CD14-positive monocyte (primary cell): Measurements from ENCODE around the gene NFATC1. TPM values are rescaled to one million over a fixed set of nuclear protein-coding genes. Genes with fewer than 3 reads are reported as not detected.

Source experiments
- DNase-seq, 3 donors: peaks; one replicate each; pipeline ENCODE4 v3.0.0-alpha.2; 2011 to 2022
- H2AFZ ChIP-seq: 2 replicates; pipeline ENCODE4 v1.6.0; 2012; ENCODE audit warnings: mild to moderate bottlenecking, low read depth, low read length, inconsistent platforms; ENCODE audit not compliant: insufficient read depth, poor library complexity, severe bottlenecking
- H3K27ac ChIP-seq, 2 donors: 1 replicate in 1 of 2; 2 replicates in 1 of 2; pipeline ENCODE4 v1.5.1; 2012 to 2013; ENCODE audit warnings: low read length in 2 of 2, control low read depth in 1 of 2, inconsistent platforms in 1 of 2, low read depth in 1 of 2, mild to moderate bottlenecking in 1 of 2
- H3K27me3 ChIP-seq, 2 donors: one replicate each; pipeline versions ENCODE4 v1.6.0 to v1.6.1; 2011 to 2013; ENCODE audit warnings: low read length in 2 of 2; ENCODE audit not compliant: control insufficient read depth in 2 of 2, insufficient read depth in 2 of 2
- H3K36me3 ChIP-seq, 2 donors: replicated peaks in 1 of 2; 1 replicate in 1 of 2; 2 replicates in 1 of 2; pipeline versions ENCODE4 v1.5.1 to v1.6.1; 2012 to 2013; ENCODE audit warnings: low read length in 2 of 2, control low read depth in 1 of 2, inconsistent platforms in 1 of 2, mild to moderate bottlenecking in 1 of 2; ENCODE audit not compliant: insufficient read depth in 2 of 2, control insufficient read depth in 1 of 2
- H3K4me1 ChIP-seq, 2 donors: 1 replicate in 1 of 2; 2 replicates in 1 of 2; pipeline versions ENCODE4 v1.5.1 to v1.6.1; 2012 to 2013; ENCODE audit warnings: low read length in 2 of 2, control low read depth in 1 of 2, inconsistent platforms in 1 of 2, mild to moderate bottlenecking in 1 of 2, moderate library complexity in 1 of 2; ENCODE audit not compliant: insufficient read depth in 2 of 2, control insufficient read depth in 1 of 2
- H3K4me2 ChIP-seq: replicated peaks from 2 replicates; pipeline ENCODE3; 2012; ENCODE audit warnings: low read length, moderate library complexity, mild to moderate bottlenecking; ENCODE audit not compliant: poor library complexity, severe bottlenecking; ENCODE audit errors: extremely low read depth
- H3K4me3 ChIP-seq, 3 experiments: fragments of 200-600 bp in 1 of 3; sonication (generic) in 1 of 3; replicated peaks in 1 of 3; 1 replicate in 2 of 3; 2 replicates in 1 of 3; pipeline ENCODE4 v1.5.1; 2011 to 2013; ENCODE audit warnings: low read length in 3 of 3, mild to moderate bottlenecking in 3 of 3, control low read depth in 2 of 3, low read depth in 2 of 3, inconsistent platforms in 1 of 3, moderate library complexity in 1 of 3
- H3K79me2 ChIP-seq: 2 replicates; pipeline ENCODE4 v1.6.0; 2012; ENCODE audit warnings: mild to moderate bottlenecking, control low read depth, inconsistent platforms, low read length, moderate library complexity; ENCODE audit not compliant: insufficient read depth
- H3K9ac ChIP-seq: 2 replicates; pipeline ENCODE4 v1.6.0; 2017; ENCODE audit warnings: low read length, mild to moderate bottlenecking; ENCODE audit not compliant: insufficient read depth, poor library complexity, severe bottlenecking
- H3K9me3 ChIP-seq, 2 donors: replicated peaks in 1 of 2; 1 replicate in 1 of 2; 2 replicates in 1 of 2; pipeline versions ENCODE4 v1.5.1 to v1.6.1; 2012 to 2013; ENCODE audit warnings: low read length in 2 of 2, control low read depth in 1 of 2; ENCODE audit not compliant: control insufficient read depth in 1 of 2, insufficient read depth in 1 of 2
- H4K20me1 ChIP-seq: 2 replicates; pipeline ENCODE4 v1.6.0; 2012; ENCODE audit warnings: mild to moderate bottlenecking, low read length, control low read depth, moderate library complexity; ENCODE audit not compliant: insufficient read depth
- H3K27ac Mint-ChIP-seq, 7 donors: one replicate each; pipeline ENCODE4 v1.8.0; 2020; ENCODE audit warnings: mild to moderate bottlenecking in 7 of 7, mixed read lengths in 7 of 7, moderate library complexity in 6 of 7, inconsistent platforms in 2 of 7
- H3K27me3 Mint-ChIP-seq, 3 donors: one replicate each; pipeline ENCODE4 v1.8.0; 2021 to 2022; ENCODE audit warnings: low read depth in 3 of 3, mild to moderate bottlenecking in 3 of 3, mixed read lengths in 3 of 3, moderate library complexity in 3 of 3, inconsistent platforms in 1 of 3
- H3K36me3 Mint-ChIP-seq, 2 donors: one replicate each; pipeline ENCODE4 v1.8.0; 2020; ENCODE audit warnings: mixed read lengths in 2 of 2, inconsistent platforms in 1 of 2, mild to moderate bottlenecking in 1 of 2
- H3K4me1 Mint-ChIP-seq: one replicate; pipeline ENCODE4 v1.8.0; 2020; ENCODE audit warnings: mild to moderate bottlenecking, mixed read lengths
- H3K4me3 Mint-ChIP-seq, 2 donors: one replicate each; pipeline ENCODE4 v1.8.0; 2020; ENCODE audit warnings: mild to moderate bottlenecking in 2 of 2, mixed read lengths in 2 of 2, moderate library complexity in 1 of 2
- H3K9me3 Mint-ChIP-seq, 7 donors: one replicate each; pipeline ENCODE4 v1.8.0; 2020 to 2022; ENCODE audit warnings: mixed read lengths in 7 of 7, mild to moderate bottlenecking in 6 of 7, moderate library complexity in 6 of 7, inconsistent platforms in 2 of 7
- WGBS: methylation state at CpG from one replicate; pipeline ENCODE4 v1.1.5; 2013; ENCODE audit warnings: missing lambda C conversion rate; ENCODE audit not compliant: insufficient coverage; 5-methylcytosine and 5-hydroxymethylcytosine counted together
- intact Hi-C, 2 donors: fragments of 100-400 bp; cut with micrococcal nuclease; formaldehyde crosslinking; loops; one replicate each; pipeline versions ENCODE4 v1.15.0 to v1.15.1; 2023
- polyA plus RNA-seq, 3 donors: library from polyadenylated mRNA; depleted of rRNA in 1 of 3; unstranded in 2 of 3; stranded (reverse) in 1 of 3; fragments of 300-500 nt in 2 of 3; fragments of >200 nt in 1 of 3; fragmentation: Illumina TruSeq in 2 of 3; gene quantifications; 1 replicate in 2 of 3; 2 replicates in 1 of 3; pipeline ENCODE4 v1.2.3, GENCODE V29; 2012 to 2021
- TF ChIP-seq, protein P1 (sequence below): fragments of 200-600 bp; IDR thresholded peaks from one replicate; pipeline ENCODE4 v1.8.0; 2022; ENCODE audit warnings: antibody characterized with exemption, mild to moderate bottlenecking

Gene NFATC1
- polyA plus RNA-seq, 3 donors: 7.8 to 10.7 (median 8.3) TPM

DNA sequence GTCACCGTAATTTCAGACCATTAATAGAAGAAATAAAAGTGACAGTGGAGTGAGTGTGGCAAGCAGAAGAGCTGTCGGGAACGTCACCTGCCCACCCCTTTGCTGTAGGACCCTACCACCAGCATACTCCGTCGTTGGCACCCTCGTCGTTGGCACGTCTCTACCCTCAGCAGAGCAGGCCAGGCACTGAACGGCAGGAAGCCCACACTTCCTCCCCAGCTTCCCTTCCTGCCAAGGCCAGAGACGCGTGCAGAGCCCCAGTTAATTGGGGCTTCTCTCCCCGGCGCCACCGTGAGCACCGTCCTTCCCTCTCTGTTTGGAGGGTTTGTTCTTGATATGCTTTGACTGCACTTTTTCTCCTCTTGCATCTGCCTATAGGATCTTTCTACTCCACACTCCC, 27.0 kb upstream of the NFATC1 start:
- peaks cover 10% of the 10 kb centered on the region for H3K4me1 Mint-ChIP-seq
- H3K4me1 ChIP-seq: no peaks in the 10 kb centered on the region
- DNase-seq: no peak
- H3K27me3 Mint-ChIP-seq: peaks cover 0 to 3% (median 0%) of the 10 kb centered on the region in 3 donors
- no peaks in the 10 kb centered on the region for H4K20me1 ChIP-seq
- H3K36me3 ChIP-seq: peaks cover 2 to 19% of the 10 kb centered on the region in 2 donors
- H3K4me3 ChIP-seq: no peak overlapping the region
- H3K9me3 ChIP-seq: no peaks in the 10 kb centered on the region
- peaks cover 42 to 71% of the 10 kb centered on the region in 2 donors for H3K36me3 Mint-ChIP-seq
- no peak overlapping the region for H3K4me2 ChIP-seq
- intact Hi-C loops: no loop called here
- H3K9me3 Mint-ChIP-seq: peaks cover 0 to 4% (median 0%) of the 10 kb centered on the region in 7 donors
- H2AFZ ChIP-seq: no peak overlapping the region
- TF ChIP-seq, protein P1, sequence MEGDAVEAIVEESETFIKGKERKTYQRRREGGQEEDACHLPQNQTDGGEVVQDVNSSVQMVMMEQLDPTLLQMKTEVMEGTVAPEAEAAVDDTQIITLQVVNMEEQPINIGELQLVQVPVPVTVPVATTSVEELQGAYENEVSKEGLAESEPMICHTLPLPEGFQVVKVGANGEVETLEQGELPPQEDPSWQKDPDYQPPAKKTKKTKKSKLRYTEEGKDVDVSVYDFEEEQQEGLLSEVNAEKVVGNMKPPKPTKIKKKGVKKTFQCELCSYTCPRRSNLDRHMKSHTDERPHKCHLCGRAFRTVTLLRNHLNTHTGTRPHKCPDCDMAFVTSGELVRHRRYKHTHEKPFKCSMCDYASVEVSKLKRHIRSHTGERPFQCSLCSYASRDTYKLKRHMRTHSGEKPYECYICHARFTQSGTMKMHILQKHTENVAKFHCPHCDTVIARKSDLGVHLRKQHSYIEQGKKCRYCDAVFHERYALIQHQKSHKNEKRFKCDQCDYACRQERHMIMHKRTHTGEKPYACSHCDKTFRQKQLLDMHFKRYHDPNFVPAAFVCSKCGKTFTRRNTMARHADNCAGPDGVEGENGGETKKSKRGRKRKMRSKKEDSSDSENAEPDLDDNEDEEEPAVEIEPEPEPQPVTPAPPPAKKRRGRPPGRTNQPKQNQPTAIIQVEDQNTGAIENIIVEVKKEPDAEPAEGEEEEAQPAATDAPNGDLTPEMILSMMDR: no peak
- 16% methylated on average over 6 of the region's 15 CpGs for WGBS
- no peaks in the 10 kb centered on the region for H3K79me2 ChIP-seq
- H3K4me3 Mint-ChIP-seq: no peak overlapping the region
- H3K27ac ChIP-seq: no peak overlapping the region
- no peaks in the 10 kb centered on the region for H3K27me3 ChIP-seq
- no peak overlapping the region for H3K27ac Mint-ChIP-seq
- no peak overlapping the region for H3K9ac ChIP-seq

DNA sequence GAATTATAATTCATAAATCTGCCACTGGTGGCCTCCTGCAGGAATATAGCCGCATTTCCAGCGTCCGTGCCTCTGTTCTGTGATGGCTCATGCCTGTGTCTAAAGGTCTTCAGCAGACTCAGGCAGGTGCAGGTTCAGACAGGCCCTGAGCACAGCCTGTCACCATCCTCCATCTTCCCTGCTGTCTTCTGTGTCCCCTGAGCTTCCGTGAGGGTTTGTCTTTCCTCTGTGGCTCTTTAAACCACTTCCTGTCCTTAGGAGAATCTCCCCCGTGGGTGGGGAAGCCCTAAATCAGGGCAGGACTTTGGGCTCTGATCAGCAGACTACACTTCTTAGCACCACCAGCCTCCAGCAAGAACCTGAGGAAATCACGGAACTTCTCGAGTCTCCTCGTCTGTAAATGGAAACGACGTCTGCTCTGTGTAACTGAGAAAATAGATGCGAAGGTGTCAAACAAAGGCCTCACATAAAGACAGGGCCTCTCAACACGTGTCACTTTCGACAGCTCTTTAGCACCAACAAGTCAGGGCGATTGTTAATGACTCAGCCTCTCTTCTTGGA, 24.1 kb upstream of the NFATC1 start:
- Mint-ChIP-seq H3K9me3 (peaks cover 0 to 6% (median 0%) of the 10 kb centered on the region in 7 donors), H3K4me3 (no peak overlapping the region), H3K27me3 (no peaks in the 10 kb centered on the region), H3K4me1 (peaks cover 10% of the 10 kb centered on the region), H3K36me3 (peaks cover 39 to 65% of the 10 kb centered on the region in 2 donors), H3K27ac (peak overlapping the region in 1 of 7 donors; percentile 22)
- H3K4me3 ChIP-seq: no peak overlapping the region
- H3K9ac ChIP-seq: no peak overlapping the region
- no peaks in the 10 kb centered on the region for H3K9me3 ChIP-seq
- H4K20me1 ChIP-seq: no peaks in the 10 kb centered on the region
- intact Hi-C loops: no loop called here
- peaks cover 9 to 19% of the 10 kb centered on the region in 2 donors for H3K36me3 ChIP-seq
- no peaks in the 10 kb centered on the region for H3K79me2 ChIP-seq
- no peaks in the 10 kb centered on the region for H3K4me1 ChIP-seq
- H3K27ac ChIP-seq: no peak overlapping the region
- WGBS: 82% methylated on average over 11 of the region's 14 CpGs
- H3K27me3 ChIP-seq: no peaks in the 10 kb centered on the region
- H3K4me2 ChIP-seq: no peak overlapping the region
- DNase-seq: no peak
- H2AFZ ChIP-seq: no peak overlapping the region
- TF ChIP-seq, protein P1: no peak
